SKM-1 treated with dmso at 0.1 percent for 144 hours (cell line): ENCODE data around the gene ELMOD3.

Experiments
- DNase-seq: peaks from one replicate; lab custom pipeline; 2025; ENCODE audit not compliant: unreplicated experiment; lab: John Stamatoyannopoulos, UW

Gene ELMOD3

GRCh38 chr2:85422072-85422457 lies 67.5 kb downstream of the ELMOD3 start:
- no peak for DNase-seq

- no peak for DNase-seq
Observed at GRCh38 chr2:85423525-85423924, 69.0 kb downstream of the ELMOD3 start.

- no peak for DNase-seq
Observed at GRCh38 chr2:85425588-85425987, 71.0 kb downstream of the ELMOD3 start.

GRCh38 chr2:85427300-85427835 lies 72.8 kb downstream of the ELMOD3 start:
- DNase-seq, result no peak

- peak; percentile 71 for DNase-seq
Observed at GRCh38 chr2:85428343-85428881, 73.8 kb downstream of the ELMOD3 start.

- no peak for DNase-seq
Observed at GRCh38 chr2:85429213-85429923, 74.8 kb downstream of the ELMOD3 start.

GRCh38 chr2:85429924-85430289 lies 75.3 kb downstream of the ELMOD3 start:
- DNase-seq, result no peak

- no peak for DNase-seq
Observed at GRCh38 chr2:85430752-85431569, 76.4 kb downstream of the ELMOD3 start.

- no peak for DNase-seq
Observed at GRCh38 chr2:85431570-85432205, 77.1 kb downstream of the ELMOD3 start.

GRCh38 chr2:85433511-85434089 lies 79.0 kb downstream of the ELMOD3 start:
- DNase-seq, result no peak

- DNase-seq, result no peak
Observed at GRCh38 chr2:85434696-85435095, 80.1 kb downstream of the ELMOD3 start.

GRCh38 chr2:85435220-85435958 lies 80.8 kb downstream of the ELMOD3 start:
- no peak for DNase-seq

- DNase-seq, result no peak
Observed at GRCh38 chr2:85435981-85436835, 81.6 kb downstream of the ELMOD3 start.

GRCh38 chr2:85436836-85437487 lies 82.4 kb downstream of the ELMOD3 start:
- DNase-seq, result no peak

- no peak for DNase-seq
Observed at GRCh38 chr2:85437488-85438200, 83.1 kb downstream of the ELMOD3 start.

- no peak for DNase-seq
Observed at GRCh38 chr2:85438201-85439024, 83.8 kb downstream of the ELMOD3 start.

- DNase-seq, result no peak
Observed at GRCh38 chr2:85439025-85439472, 84.5 kb downstream of the ELMOD3 start.
